ENCODE data around the gene AADACL2.
"Not testable (repeated sequence)": the region's sequence is repeated elsewhere in the genome, so short reads cannot be mapped to it uniquely, and the experiment has no call there.

Gene AADACL2

GRCh38 chr3:151764699-151765098, 31.0 kb downstream of the AADACL2 start:
- DNase-seq; intact Hi-C loops (cut with DNase I): not testable (repeated sequence)

DNA sequence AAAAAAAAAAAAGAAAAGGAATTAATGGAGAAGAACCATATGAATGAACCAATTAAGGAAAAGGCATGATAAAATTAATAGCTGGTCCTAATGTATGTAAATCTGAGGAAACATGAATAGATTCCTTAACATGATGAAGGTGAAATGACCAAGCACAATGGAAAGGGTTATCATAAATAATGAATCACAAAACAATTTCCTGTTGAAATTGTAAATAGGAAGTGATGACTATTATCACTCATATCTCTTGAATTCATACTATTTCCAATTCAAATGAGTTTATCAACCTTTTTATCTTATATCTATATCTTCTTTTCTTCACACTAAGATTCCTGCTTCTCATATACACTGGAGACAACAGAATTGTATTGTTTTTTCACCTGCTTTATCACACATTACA, 32.0 kb downstream of the AADACL2 start:
- no peak for DNase-seq
- intact Hi-C loops (cut with DNase I), result no loop called here

DNA sequence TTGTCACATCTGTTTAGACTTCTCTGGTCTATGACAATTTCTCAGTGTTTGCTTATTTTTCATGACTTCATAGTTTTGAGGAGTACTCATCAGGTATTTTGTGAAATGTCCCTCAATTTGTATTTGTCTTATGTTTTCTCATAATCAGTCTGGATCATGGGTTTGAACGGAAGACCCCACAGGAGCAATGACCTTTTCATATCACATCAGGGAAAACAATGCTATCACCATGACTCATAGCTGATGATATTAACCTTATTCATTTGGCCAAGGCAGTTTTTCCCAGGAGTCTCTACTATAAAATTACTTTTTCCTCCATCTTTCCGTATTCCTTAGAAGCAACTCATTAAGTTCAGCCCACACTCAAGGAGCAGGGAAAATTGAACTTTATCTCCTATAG, 32.7 kb downstream of the AADACL2 start:
- intact Hi-C loops (cut with DNase I), result no loop called here

DNA sequence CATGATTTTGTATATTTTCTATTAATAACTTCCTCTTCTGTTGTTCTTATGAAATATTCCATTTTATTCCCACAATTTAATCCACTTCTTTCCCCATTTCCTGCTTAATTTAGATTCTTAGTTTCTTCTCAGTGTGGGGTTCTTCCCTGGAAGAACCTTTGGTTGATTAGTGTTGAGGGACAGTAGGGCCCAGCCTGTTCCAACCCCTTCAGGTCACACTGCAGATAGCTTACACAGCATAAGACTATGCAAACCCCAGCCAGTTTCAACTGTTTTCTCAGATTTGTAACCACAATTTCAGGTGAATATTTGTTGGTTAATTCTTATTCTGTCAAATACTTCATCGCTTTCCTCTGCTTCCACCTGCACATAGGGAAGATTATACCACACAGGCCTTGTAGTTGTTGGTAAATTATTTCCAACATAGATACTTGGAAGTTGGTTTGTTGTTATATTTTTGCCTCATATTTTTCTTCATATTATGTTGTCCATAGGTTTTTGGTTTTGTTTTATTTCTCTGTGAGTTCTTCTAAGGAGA, 34.7 kb downstream of the AADACL2 start:
- DNase-seq, result no peak
- intact Hi-C loops (cut with DNase I), result no loop called here

More for the DNA sequence above, 32.7 kb downstream of the AADACL2 start:
- DNase-seq, result no peak

GRCh38 chr3:151769175-151769574, 35.4 kb downstream of the AADACL2 start:
- intact Hi-C loops (cut with DNase I), result no loop called here
- no peak for DNase-seq

DNA sequence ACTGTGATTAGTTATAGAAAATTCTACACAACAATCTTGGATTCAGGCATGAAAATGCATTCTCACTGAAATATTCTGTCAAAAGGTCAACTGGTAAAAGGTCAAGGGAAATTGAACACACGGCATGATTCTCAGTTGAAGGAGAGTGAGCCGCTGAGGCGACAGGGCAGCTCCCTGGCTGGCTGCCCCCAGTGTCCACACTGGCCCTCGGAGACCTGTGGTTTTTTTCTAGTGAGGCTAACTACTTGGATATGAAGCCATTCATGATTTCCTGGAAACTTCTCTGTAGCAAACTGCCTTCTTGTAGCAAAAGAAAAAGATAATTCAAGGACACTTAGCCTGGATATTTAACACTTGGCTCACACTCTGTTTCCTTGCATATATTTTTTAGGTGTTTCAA, 37.2 kb downstream of the AADACL2 start:
- no peak for DNase-seq
- intact Hi-C loops (cut with DNase I), result no loop called here

GRCh38 chr3:151772825-151773480, 39.2 kb downstream of the AADACL2 start:
- no peak for DNase-seq
- intact Hi-C loops (cut with DNase I), result no loop called here

DNA sequence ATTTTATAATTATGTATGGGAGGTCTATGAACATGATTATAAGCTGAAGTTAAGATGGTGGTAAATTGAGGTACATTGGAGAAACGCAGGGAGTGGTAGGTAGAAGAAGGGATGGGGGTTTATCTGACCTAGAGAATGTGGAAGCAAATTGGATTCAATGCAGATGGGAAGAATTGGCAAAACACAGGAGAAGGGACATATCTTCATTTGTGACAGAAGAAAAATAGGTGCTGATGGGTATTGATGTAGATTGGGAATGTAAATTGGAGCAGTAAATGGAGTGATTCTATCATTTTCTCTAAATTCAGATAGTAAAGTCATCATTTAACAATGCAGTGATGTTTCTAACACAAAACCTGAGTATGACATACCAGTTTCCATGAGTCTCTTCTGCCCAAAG, 40.5 kb downstream of the AADACL2 start:
- DNase-seq, result no peak
- intact Hi-C loops (cut with DNase I), result no loop called here

DNA sequence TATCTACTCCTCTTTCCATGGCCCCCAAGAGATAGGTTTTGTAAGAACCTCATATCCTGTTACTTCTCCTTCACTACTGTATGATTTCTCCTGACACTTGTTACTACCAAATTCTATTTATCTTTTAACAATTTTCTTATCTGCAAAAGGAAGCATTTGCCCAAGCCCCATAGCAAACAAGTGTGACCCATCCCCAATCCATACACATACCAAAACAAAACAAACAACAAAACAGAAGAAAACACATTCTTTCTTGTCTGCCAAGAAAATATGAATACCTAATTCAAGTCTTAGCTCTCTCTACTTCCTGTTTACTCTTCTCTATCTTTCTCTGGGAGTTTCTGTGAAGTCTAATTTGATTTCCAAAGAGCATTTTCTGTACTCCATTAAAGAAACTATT, 41.2 kb downstream of the AADACL2 start:
- intact Hi-C loops (cut with DNase I), result no loop called here
- no peak for DNase-seq

DNA sequence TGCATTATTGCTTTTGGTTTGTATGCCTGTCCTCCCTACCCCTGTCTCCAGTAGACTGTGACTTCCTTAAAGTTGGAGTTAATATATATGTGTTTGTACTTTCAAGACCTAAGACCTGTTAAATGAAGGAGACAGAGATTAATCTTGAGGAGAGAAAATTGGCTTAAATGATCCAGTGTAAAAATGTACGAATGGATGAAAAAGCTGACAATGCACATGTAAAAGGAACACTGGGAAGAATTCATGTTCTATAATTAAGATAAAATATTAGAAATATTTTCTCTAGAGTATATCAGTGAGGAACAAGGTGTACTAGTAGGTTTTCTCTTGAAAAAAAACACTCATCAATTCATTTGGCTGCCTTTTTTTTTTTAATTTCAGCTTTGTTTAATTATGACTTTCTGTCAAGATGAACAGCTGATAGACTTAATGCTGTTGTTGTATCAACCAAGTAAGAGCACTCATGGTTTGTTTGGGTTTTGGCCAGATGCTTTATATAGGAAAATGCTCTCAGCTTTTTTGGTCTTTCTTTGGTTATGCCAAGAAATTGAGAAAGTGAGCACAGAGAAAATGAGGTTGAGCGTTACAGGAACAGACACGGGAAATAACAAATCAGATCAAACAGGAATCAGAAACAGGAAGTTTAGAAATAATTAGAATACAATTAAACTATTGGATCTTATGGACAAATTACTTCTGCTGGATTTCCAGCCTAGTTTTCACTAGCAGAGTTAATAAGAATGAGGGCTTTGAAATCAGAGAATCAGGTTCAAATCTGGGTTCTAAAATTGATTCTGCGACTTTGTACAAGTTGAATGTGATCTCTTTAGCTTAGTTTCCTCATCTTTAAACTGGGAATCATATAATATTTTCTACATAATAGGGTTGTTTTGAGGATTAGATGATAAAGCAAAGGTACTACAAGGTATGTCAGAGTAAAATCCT, 41.9 kb downstream of the AADACL2 start:
- no peak for DNase-seq

DNA sequence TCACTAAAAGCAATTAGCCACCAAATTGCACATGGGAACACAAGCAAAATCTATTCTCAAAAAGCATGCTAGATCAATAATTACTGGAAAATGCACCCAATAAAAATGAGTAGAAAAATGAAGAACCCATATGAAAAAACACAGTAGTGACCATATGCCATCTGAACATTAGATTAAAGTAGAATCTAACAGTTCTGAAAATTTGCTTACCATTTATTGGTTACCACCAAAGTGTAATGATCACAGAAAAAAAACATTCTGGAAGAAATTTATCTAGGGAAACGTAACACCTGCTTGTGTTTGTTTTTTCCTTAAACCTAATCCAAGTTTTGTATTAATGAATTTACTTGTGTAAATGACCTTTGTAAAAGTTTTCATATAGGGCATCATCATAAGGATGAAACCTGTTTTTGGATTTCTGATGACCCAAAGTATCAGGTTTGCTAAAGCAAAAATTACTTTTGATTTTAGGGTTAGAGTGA, 42.6 kb downstream of the AADACL2 start:
- no peak for DNase-seq
- intact Hi-C loops (cut with DNase I), result no loop called here

More for the DNA sequence above, 41.9 kb downstream of the AADACL2 start:
- intact Hi-C loops (cut with DNase I), result no loop called here

GRCh38 chr3:151777880-151778279, 44.2 kb downstream of the AADACL2 start:
- DNase-seq, result no peak
- intact Hi-C loops (cut with DNase I), result no loop called here

DNA sequence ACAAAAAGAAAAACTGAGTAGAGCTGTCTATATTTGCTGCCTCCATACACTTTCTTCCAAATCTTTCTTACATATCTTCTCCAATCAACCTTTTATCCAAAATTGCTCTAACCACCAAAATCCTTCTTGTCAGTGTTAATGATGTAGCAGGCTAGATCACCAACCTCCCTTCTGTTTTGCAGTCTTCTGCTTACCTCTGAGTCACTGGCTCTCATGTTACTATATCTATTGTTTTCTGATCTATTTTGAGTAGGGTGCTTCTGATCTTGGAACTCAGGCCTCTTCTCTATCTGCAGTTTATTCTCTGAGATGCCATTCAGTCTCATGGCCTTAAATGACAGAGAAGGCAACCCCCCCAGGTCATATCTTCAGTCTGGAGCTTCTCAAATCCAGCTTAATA, 53.9 kb downstream of the AADACL2 start:
- intact Hi-C loops (cut with DNase I), result no loop called here
- no peak for DNase-seq

GRCh38 chr3:151788401-151788800, 54.7 kb downstream of the AADACL2 start:
- intact Hi-C loops (cut with DNase I), result no loop called here
- DNase-seq, result no peak

DNA sequence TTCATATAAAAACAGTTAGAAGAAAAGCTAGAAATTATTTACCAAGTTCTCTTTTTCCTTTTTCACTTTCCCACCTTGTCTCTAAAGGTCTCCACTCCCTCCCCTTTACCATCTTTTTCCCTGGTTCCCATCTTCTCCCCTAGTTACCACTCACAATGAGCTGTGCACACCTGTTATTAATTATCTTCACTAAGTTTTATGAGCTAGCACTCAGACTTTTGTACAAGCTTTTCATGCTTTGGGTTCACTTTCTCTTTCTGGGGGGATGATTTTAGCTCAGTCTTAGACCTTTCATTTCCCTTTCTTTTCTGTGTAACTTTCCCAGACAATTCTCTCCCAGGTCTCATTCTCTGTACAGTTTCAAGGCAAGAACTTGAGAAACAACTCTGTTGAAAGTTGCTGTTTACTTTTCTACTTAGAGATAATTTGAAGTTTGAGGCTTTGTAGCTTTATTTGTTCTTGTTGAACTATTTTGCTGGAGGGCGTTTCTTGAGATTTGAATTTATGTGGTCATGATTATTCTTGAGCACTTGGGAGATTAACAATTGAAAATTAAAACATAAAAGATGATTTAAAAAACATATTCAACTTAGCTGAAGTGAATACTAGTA, 56.2 kb downstream of the AADACL2 start:
- intact Hi-C loops (cut with DNase I), result no loop called here
- DNase-seq, result no peak

DNA sequence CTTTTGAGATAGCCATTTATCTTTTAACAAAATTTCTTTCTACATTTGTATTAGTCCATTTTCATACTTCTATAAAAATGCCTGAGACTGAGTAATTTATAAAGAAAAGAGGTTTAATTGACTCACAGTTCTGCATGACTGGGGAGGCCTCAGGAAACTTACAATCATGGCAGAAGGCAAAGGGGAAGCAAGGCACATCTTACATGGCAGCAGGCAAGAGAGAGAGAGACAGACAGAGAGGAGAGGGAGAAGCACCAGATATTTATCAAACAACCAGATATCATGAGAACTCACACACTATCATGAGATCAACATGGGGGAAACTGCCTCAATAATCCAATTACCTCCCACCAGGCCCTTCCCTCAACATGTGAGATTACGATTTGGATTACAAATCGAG, 57.0 kb downstream of the AADACL2 start:
- intact Hi-C loops (cut with DNase I); DNase-seq: not testable (repeated sequence)

- intact Hi-C loops (cut with DNase I), result no loop called here
- no peak for DNase-seq
Observed at GRCh38 chr3:151792411-151792810, 58.7 kb downstream of the AADACL2 start.

GRCh38 chr3:151793636-151794035, 59.9 kb downstream of the AADACL2 start:
- no peak for DNase-seq
- intact Hi-C loops (cut with DNase I), result no loop called here

GRCh38 chr3:151794080-151794479, 60.4 kb downstream of the AADACL2 start:
- intact Hi-C loops (cut with DNase I), result no loop called here
- DNase-seq, result no peak

DNA sequence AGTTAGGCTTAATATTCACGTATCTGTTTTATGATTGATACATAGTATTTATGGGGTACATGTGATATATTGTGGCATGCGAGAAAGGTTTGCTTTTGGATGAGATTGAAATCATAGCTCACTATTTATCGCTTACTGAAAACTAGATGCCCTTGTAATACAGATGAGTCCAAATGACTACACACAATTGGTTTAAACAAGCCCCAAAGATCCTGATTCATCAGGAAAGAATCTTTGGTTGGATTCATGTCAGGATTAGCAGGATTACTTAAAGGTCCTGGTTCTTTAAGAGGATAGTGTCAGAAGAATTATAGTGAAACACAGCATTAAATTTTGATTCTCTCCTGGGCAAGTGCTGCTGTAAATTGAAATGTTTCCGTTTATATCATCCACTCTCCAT, 61.5 kb downstream of the AADACL2 start:
- DNase-seq, result no peak
- intact Hi-C loops (cut with DNase I), result no loop called here

- intact Hi-C loops (cut with DNase I), result no loop called here
- DNase-seq, result no peak
Observed at GRCh38 chr3:151796105-151796680, 62.5 kb downstream of the AADACL2 start.

All from posterior cingulate gyrus (tissue), 11 donors.